Mammary epithelial cell (primary cell): ENCODE data around the gene HSF5.

Source experiments
- EZH2 ChIP-seq: IDR thresholded peaks from 2 replicates; pipeline ENCODE4 v1.6.1; 2012; ENCODE audit warnings: low read length, inconsistent platforms, borderline replicate concordance
- TF ChIP-seq, protein P1 (sequence below), 2 donors: IDR thresholded peaks in 1 of 2; conservative IDR thresholded peaks in 1 of 2; 2 replicates each; pipeline ENCODE4 v1.5.1; 2011 to 2012; ENCODE audit warnings: inconsistent platforms in 2 of 2, low read length in 2 of 2, mild to moderate bottlenecking in 2 of 2, control low read depth in 1 of 2, low read depth in 1 of 2; ENCODE audit not compliant: insufficient read depth in 1 of 2; ENCODE audit errors: extremely low read depth in 1 of 2

DNA sequence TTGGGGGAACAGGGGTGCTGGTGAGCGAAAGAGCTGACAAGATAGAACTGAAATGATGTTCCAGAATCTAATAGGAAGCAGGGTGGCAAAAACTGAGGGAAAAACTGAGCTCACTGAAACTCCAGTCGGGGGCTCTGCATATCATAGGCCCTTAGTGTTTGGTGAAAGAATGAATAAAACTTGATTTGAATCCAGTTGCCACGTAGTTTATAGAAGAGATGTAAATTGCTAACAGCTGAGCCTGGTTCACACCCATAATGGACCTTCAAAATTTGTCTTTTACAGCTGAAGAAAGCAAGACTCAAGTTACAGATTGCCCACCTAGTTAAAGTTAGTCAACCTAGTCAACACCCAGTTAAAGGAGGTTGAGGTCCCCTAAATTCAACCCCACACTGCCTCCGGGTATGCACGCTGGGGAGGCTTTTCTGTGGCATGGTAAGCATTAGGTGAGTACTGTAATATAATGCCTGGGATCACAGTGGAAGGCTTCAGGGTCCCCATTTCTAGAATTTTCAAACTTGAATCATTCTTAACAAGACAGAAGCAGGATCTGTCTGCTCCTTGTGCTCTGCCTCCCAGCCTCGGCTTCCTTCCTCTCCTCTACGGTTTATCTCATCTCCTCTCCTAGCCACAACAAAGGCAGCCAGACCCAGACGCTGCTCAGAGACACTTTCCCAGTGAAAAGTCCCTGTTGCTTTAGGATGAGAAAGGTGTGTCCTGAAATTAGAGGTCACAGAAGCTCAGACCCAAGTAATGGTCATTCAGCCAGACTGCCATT is 109.3 kb downstream of the HSF5 start:
- TF ChIP-seq, protein P1, sequence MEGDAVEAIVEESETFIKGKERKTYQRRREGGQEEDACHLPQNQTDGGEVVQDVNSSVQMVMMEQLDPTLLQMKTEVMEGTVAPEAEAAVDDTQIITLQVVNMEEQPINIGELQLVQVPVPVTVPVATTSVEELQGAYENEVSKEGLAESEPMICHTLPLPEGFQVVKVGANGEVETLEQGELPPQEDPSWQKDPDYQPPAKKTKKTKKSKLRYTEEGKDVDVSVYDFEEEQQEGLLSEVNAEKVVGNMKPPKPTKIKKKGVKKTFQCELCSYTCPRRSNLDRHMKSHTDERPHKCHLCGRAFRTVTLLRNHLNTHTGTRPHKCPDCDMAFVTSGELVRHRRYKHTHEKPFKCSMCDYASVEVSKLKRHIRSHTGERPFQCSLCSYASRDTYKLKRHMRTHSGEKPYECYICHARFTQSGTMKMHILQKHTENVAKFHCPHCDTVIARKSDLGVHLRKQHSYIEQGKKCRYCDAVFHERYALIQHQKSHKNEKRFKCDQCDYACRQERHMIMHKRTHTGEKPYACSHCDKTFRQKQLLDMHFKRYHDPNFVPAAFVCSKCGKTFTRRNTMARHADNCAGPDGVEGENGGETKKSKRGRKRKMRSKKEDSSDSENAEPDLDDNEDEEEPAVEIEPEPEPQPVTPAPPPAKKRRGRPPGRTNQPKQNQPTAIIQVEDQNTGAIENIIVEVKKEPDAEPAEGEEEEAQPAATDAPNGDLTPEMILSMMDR (conservative IDR thresholded peaks at IDR 0.05 in 1 of 2, IDR thresholded peaks at IDR 0.05 in 1 of 2; ENCODE audit: extremely low read depth in 1 of 2, insufficient read depth in 1 of 2, low read depth in 1 of 2, low read length in 2 of 2): no peak
- no peak for TF ChIP-seq EZH2
